HepG2 (cell line): Measurements from ENCODE around the gene RAB6B. TPM values are rescaled to one million over a fixed set of nuclear protein-coding genes. Genes with fewer than 3 reads are reported as not detected.

ENCODE experiments used
- ATF7-NPFF ChIP-seq: sonication (generic); formaldehyde crosslinking; IDR thresholded peaks from 2 replicates; pipeline ENCODE4 v1.8.1; 2023; ENCODE audit warnings: mild to moderate bottlenecking, low read depth, missing genetic modification reagents, moderate library complexity
- CENPT ChIP-seq: sonication (generic); formaldehyde crosslinking; IDR thresholded peaks from 2 replicates; pipeline ENCODE4 v1.8.0; 2022; ENCODE audit warnings: low read depth, mild to moderate bottlenecking, moderate library complexity, missing genetic modification reagents
- CENPX ChIP-seq: sonication (generic); formaldehyde crosslinking; IDR thresholded peaks from 2 replicates; pipeline ENCODE4 v1.9.0; 2021; ENCODE audit warnings: mild to moderate bottlenecking, missing genetic modification reagents, moderate library complexity
- E2F1 ChIP-seq: sonication (generic); formaldehyde crosslinking; IDR thresholded peaks from 2 replicates; pipeline ENCODE4 v1.5.0; 2020; ENCODE audit warnings: missing genetic modification reagents
- EP300 ChIP-seq, 3 experiments: sonication (generic) in 1 of 3; formaldehyde crosslinking in 1 of 3; IDR thresholded peaks; 2 replicates each; pipeline versions ENCODE4 v1.5.1 to v1.6.1; 2011 to 2020; ENCODE audit warnings: low read depth in 2 of 3, low read length in 2 of 3, borderline replicate concordance in 1 of 3, improper control_type of control experiment in 1 of 3, mild to moderate bottlenecking in 1 of 3, missing genetic modification reagents in 1 of 3, moderate library complexity in 1 of 3
- FOSL2 ChIP-seq: sonication (generic); formaldehyde crosslinking; IDR thresholded peaks from 2 replicates; pipeline ENCODE4 v1.4.0; 2020; ENCODE audit warnings: missing genetic modification reagents
- HNF4A ChIP-seq: sonication (generic); formaldehyde crosslinking; IDR thresholded peaks from 2 replicates; pipeline ENCODE4 v1.4.0; 2020; ENCODE audit warnings: missing genetic modification reagents
- KLF16 ChIP-seq, 2 experiments: sonication (generic) in 1 of 2; formaldehyde crosslinking in 1 of 2; IDR thresholded peaks; 2 replicates each; pipeline versions ENCODE4 v1.6.1 to v1.8.0; 2016 to 2023; ENCODE audit warnings: missing genetic modification reagents in 2 of 2, missing compliant biosample characterization in 1 of 2
- NCOA1 ChIP-seq: sonication (generic); formaldehyde crosslinking; IDR thresholded peaks from 2 replicates; pipeline ENCODE4 v1.9.0; 2021; ENCODE audit warnings: missing genetic modification reagents
- PCBP2 ChIP-seq: fragments of 200-400 bp; formaldehyde crosslinking; optimal IDR thresholded peaks from 2 replicates; pipeline ENCODE3; 2018; ENCODE audit warnings: low read length, low read depth; ENCODE audit not compliant: poor library complexity, severe bottlenecking
- RFX5 ChIP-seq: IDR thresholded peaks from 2 replicates; pipeline ENCODE4 v1.6.1; 2011; ENCODE audit warnings: low read depth, low read length, improper control_type of control experiment
- SNAPC2 ChIP-seq: sonication (generic); formaldehyde crosslinking; IDR thresholded peaks from 2 replicates; pipeline ENCODE4 v1.8.1; 2022; ENCODE audit warnings: mild to moderate bottlenecking, missing genetic modification reagents
- SP4 ChIP-seq: sonication (generic); formaldehyde crosslinking; IDR thresholded peaks from 2 replicates; pipeline ENCODE4 v1.8.1; 2023; ENCODE audit warnings: mild to moderate bottlenecking, missing genetic modification reagents
- SRY ChIP-seq: sonication (generic); formaldehyde crosslinking; IDR thresholded peaks from 2 replicates; pipeline ENCODE4 v1.8.0; 2022; ENCODE audit warnings: mild to moderate bottlenecking, missing genetic modification reagents
- SSRP1 ChIP-seq: IDR thresholded peaks from 2 replicates; pipeline ENCODE4 v1.6.1; 2016; ENCODE audit warnings: control low read depth
- THAP8 ChIP-seq: sonication (generic); formaldehyde crosslinking; IDR thresholded peaks from 2 replicates; pipeline ENCODE4 v1.5.1; 2020; ENCODE audit warnings: missing genetic modification reagents, mild to moderate bottlenecking, borderline replicate concordance
- ZBTB49 ChIP-seq: sonication (generic); formaldehyde crosslinking; IDR thresholded peaks from 2 replicates; pipeline ENCODE4 v1.4.0; 2020; ENCODE audit warnings: missing genetic modification reagents, borderline replicate concordance
- ZNF101 ChIP-seq: sonication (generic); formaldehyde crosslinking; IDR thresholded peaks from 2 replicates; pipeline ENCODE4 v1.4.0; 2020; ENCODE audit warnings: mild to moderate bottlenecking, low read depth, missing genetic modification reagents, borderline replicate concordance
- ZNF253 ChIP-seq: sonication (generic); formaldehyde crosslinking; IDR thresholded peaks from 2 replicates; pipeline ENCODE4 v1.8.0; 2022; ENCODE audit warnings: mild to moderate bottlenecking, missing genetic modification reagents, borderline replicate concordance
- ZSCAN21 ChIP-seq: sonication (generic); formaldehyde crosslinking; IDR thresholded peaks from 2 replicates; pipeline ENCODE4 v1.8.0; 2022; ENCODE audit warnings: mild to moderate bottlenecking, missing genetic modification reagents, moderate library complexity, borderline replicate concordance
- polyA plus RNA-seq, 8 experiments: library from polyadenylated mRNA; depleted of rRNA in 3 of 8; stranded (reverse) in 7 of 8; unstranded in 1 of 8; fragments of >200 nt; fragmentation: Illumina TruSeq in 4 of 8; extraction: Trizol in 4 of 8; gene quantifications; 2 replicates each; pipeline versions ENCODE4 v1.2.1 to v1.2.3, GENCODE V29; 2011 to 2016; ENCODE audit warnings: low read depth in 4 of 8, missing spikeins in 1 of 8, mixed read lengths in 1 of 8; ENCODE audit not compliant: insufficient read depth in 1 of 8
- total RNA-seq, 5 experiments: library from RNA; depleted of rRNA; stranded (reverse); fragments of >200 nt; fragmentation: Illumina TruSeq; extraction: Trizol; gene quantifications; 2 replicates each; pipeline ENCODE4 v1.2.3, GENCODE V29; 2016; ENCODE audit warnings: low read depth in 1 of 5

The RAB6B gene
- total and polyA plus RNA-seq, 2 of the 13 experiments (the other 11 are each of a cell fraction or from before 2014, with no cell fraction given) = 0.16 TPM; not detected in 1

GRCh38 chr3:133805702-133806475, 89.8 kb downstream of the RAB6B start, which contains the start of gene SRPRB (continued):
- TF ChIP-seq EP300 (IDR thresholded peaks at IDR 0.05; ENCODE audit: low read depth in 2 of 2, low read length in 2 of 2) = no peak
- TF ChIP-seq EP300 (CRISPR knock-in tag; IDR thresholded peaks at IDR 0.05; ENCODE audit: borderline replicate concordance) = peak; percentile 38; the same call in 1 of the 2 replicates
- no peak for TF ChIP-seq RFX5
- no peak for TF ChIP-seq ZNF253 (CRISPR knock-in tag)
- TF ChIP-seq PCBP2 = no peak
- no peak for TF ChIP-seq ZBTB49 (CRISPR knock-in tag)
- TF ChIP-seq SRY (CRISPR knock-in tag) = peak; percentile 90
- TF ChIP-seq ZNF101 (CRISPR knock-in tag) = no peak
- TF ChIP-seq ATF7-NPFF (CRISPR knock-in tag) = peak; percentile 64; the same call in 1 of the 2 replicates
- no peak for TF ChIP-seq SP4 (CRISPR knock-in tag)
- TF ChIP-seq FOSL2 (CRISPR knock-in tag) = peak; percentile 46; the same call in 1 of the 2 replicates
- peak; percentile 47; the same call in 1 of the 2 replicates for TF ChIP-seq NCOA1 (CRISPR knock-in tag)
- no peak for TF ChIP-seq SNAPC2
- TF ChIP-seq CENPT = no peak
- no peak for TF ChIP-seq CENPX (CRISPR knock-in tag)
- no peak for TF ChIP-seq THAP8
- TF ChIP-seq ZSCAN21 (CRISPR knock-in tag) = peak; percentile 49; the same call in 1 of the 2 replicates
- TF ChIP-seq E2F1 (CRISPR knock-in tag) = peak; percentile 43; the same call in 1 of the 2 replicates
- peak in 1 of 2 experiments; percentile 59; a peak in 1 of 4 replicates for TF ChIP-seq KLF16 (CRISPR knock-in tag; IDR thresholded peaks at IDR 0.05)
- no peak for TF ChIP-seq SSRP1 (CRISPR knock-in tag)
- no peak for TF ChIP-seq HNF4A (CRISPR knock-in tag)
